Breast epithelium (tissue), 4 donors: Measurements from ENCODE around the gene HAPLN2. TPM values are rescaled to one million over a fixed set of nuclear protein-coding genes. Genes with fewer than 3 reads are reported as not detected.

Experiments
- DNase-seq, 2 donors: peaks; one replicate each; pipeline ENCODE4 v3.0.0-alpha.2; 2019; ENCODE audit warnings: low spot score in 2 of 2
- H3K27ac ChIP-seq, 2 donors: fragments of 200-600 bp; sonication (generic) in 1 of 2; one replicate each; pipeline ENCODE4 v1.5.1; 2016 to 2019; ENCODE audit warnings: mild to moderate bottlenecking in 1 of 2
- H3K27me3 ChIP-seq, 2 donors: fragments of 200-600 bp; sonication (generic) in 1 of 2; one replicate each; pipeline versions ENCODE4 v1.5.1 to v1.6.0; 2017 to 2019; ENCODE audit warnings: control low read depth in 1 of 2, mild to moderate bottlenecking in 1 of 2
- H3K36me3 ChIP-seq: fragments of 200-600 bp; one replicate; pipeline ENCODE4 v1.5.1; 2019
- H3K4me1 ChIP-seq, 2 donors: fragments of 200-600 bp; sonication (generic); one replicate each; pipeline ENCODE4 v1.5.1; 2016 to 2019; ENCODE audit warnings: control low read depth in 1 of 2
- H3K4me3 ChIP-seq, 3 donors: fragments of 200-600 bp; sonication (generic); 1 replicate in 2 of 3; 2 replicates in 1 of 3; pipeline ENCODE4 v1.5.1; 2016 to 2019; ENCODE audit warnings: mild to moderate bottlenecking in 3 of 3, moderate library complexity in 2 of 3
- H3K9me3 ChIP-seq, 2 donors: fragments of 200-600 bp; sonication (generic) in 1 of 2; one replicate each; pipeline ENCODE4 v1.5.1; 2016 to 2019; ENCODE audit warnings: control low read depth in 1 of 2
- POLR2A ChIP-seq: fragments of 450-650 bp; IDR thresholded peaks from one replicate; pipeline ENCODE4 v1.6.1; 2016; ENCODE audit warnings: antibody characterized with exemption, mild to moderate bottlenecking, moderate library complexity
- POLR2AphosphoS5 ChIP-seq, 3 donors: sonication (generic); formaldehyde crosslinking; IDR thresholded peaks; one replicate each; pipeline ENCODE4 v1.6.1; 2017; ENCODE audit warnings: antibody characterized with exemption in 3 of 3
- intact Hi-C: fragments of 100-400 bp; cut with DNase I; formaldehyde crosslinking; loops from one replicate; pipeline ENCODE4 v1.15.1; 2023; ENCODE audit warnings: low total_unique reads
- total RNA-seq, 3 donors: library from RNA; depleted of rRNA; stranded (reverse); fragments of >200 nt; gene quantifications; one replicate each; pipeline ENCODE4 v1.1.0, GENCODE V29; 2016
- TF ChIP-seq, protein P1 (sequence below), 3 donors: fragments of 450-650 bp; IDR thresholded peaks; one replicate each; pipeline ENCODE4 v1.5.1; 2016 to 2017; ENCODE audit warnings: antibody characterized with exemption in 3 of 3, mild to moderate bottlenecking in 3 of 3, moderate library complexity in 3 of 3

HAPLN2 gene
- total RNA-seq, 3 donors from 2014 or later = not detected

DNA sequence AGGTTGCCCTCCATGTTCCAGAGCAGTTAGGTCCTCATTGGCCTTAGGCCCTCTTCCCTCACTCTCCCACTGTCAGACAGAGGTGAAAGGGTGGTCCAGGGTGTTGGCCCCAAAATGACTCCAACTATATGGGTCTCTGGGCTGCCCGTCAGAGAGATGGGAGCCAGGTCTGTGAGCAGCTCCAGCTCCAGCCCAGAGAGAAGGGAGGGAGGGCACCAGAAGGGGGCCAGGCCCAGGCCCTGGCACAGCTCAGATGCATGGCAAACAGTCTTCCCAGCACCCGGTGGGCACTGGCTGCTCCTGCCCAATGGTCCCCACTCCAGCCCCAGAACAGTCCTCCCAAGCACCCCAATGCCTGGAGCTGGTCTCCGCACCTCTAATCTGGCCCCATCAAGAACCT, 24.9 kb downstream of the HAPLN2 start:
- H3K9me3 ChIP-seq = no peaks in the 10 kb centered on the region
- TF ChIP-seq POLR2AphosphoS5 (IDR thresholded peaks at IDR 0.05) (no peak), POLR2A (no peak)
- TF ChIP-seq, protein P1, sequence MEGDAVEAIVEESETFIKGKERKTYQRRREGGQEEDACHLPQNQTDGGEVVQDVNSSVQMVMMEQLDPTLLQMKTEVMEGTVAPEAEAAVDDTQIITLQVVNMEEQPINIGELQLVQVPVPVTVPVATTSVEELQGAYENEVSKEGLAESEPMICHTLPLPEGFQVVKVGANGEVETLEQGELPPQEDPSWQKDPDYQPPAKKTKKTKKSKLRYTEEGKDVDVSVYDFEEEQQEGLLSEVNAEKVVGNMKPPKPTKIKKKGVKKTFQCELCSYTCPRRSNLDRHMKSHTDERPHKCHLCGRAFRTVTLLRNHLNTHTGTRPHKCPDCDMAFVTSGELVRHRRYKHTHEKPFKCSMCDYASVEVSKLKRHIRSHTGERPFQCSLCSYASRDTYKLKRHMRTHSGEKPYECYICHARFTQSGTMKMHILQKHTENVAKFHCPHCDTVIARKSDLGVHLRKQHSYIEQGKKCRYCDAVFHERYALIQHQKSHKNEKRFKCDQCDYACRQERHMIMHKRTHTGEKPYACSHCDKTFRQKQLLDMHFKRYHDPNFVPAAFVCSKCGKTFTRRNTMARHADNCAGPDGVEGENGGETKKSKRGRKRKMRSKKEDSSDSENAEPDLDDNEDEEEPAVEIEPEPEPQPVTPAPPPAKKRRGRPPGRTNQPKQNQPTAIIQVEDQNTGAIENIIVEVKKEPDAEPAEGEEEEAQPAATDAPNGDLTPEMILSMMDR (IDR thresholded peaks at IDR 0.05) = no peak
- no peak for DNase-seq
- no peak overlapping the region for H3K27ac ChIP-seq
- peaks cover 3 to 13% of the 10 kb centered on the region in 2 donors for H3K4me1 ChIP-seq
- H3K4me3 ChIP-seq = no peak overlapping the region
- intact Hi-C loops = no loop called here
- no peaks in the 10 kb centered on the region for H3K36me3 ChIP-seq
- peaks cover 0 to 8% of the 10 kb centered on the region in 2 donors for H3K27me3 ChIP-seq

DNA sequence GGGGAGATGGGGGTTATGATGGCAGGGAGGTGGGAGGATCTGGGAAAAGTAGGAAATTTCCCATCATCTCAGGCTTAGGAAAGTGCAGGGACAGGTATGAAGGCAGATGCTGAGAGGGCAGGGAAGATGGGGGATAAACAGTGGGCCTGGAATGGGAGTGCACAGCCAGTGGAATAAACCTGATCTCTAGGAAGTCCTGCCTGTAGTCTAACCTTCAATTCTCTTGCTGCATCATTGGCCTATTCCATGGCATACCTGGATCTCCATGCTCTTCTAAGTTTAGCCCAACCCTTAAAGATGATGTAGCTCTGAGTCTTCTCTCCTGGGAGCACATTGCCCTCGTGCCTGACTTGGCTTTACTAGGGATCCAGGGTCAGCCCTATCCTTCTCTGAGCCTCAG, 25.4 kb downstream of the HAPLN2 start:
- H3K4me3 ChIP-seq = no peak overlapping the region
- TF ChIP-seq POLR2A (no peak), POLR2AphosphoS5 (IDR thresholded peaks at IDR 0.05) (no peak)
- TF ChIP-seq, protein P1 (IDR thresholded peaks at IDR 0.05) = no peak
- peaks cover 0 to 8% of the 10 kb centered on the region in 2 donors for H3K27me3 ChIP-seq
- peaks cover 3 to 12% of the 10 kb centered on the region in 2 donors for H3K4me1 ChIP-seq
- H3K9me3 ChIP-seq = no peaks in the 10 kb centered on the region
- DNase-seq = no peak
- H3K27ac ChIP-seq = no peak overlapping the region
- H3K36me3 ChIP-seq = no peaks in the 10 kb centered on the region
- intact Hi-C loops = no loop called here

DNA sequence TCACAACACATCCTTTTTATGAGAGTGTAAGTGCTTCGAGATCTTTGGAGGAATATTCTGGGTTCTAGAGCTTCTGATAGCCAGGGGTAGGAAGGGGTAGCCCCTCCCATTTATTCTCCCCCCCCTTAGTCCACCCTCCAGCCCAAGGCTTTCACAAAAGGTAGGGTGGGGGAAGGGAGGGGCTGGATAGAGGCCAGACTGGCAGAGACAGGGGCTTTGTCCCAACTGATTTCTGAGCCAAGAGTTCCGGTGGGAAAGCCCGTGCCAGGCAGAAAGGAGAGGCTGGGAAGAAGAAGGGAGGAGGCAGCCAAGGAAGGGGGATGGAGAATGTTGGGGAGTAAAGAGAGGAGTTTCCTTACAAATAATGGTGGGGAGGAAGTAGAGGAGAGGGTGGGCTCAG, 25.8 kb downstream of the HAPLN2 start:
- peaks cover 0 to 8% of the 10 kb centered on the region in 2 donors for H3K27me3 ChIP-seq
- no peaks in the 10 kb centered on the region for H3K9me3 ChIP-seq
- DNase-seq = no peak
- no peaks in the 10 kb centered on the region for H3K36me3 ChIP-seq
- intact Hi-C loops = no loop called here
- H3K4me3 ChIP-seq = no peak overlapping the region
- TF ChIP-seq POLR2A = no peak
- TF ChIP-seq, protein P1 (IDR thresholded peaks at IDR 0.05) = no peak
- no peak for TF ChIP-seq POLR2AphosphoS5 (IDR thresholded peaks at IDR 0.05)
- no peak overlapping the region for H3K27ac ChIP-seq
- peaks cover 3 to 12% of the 10 kb centered on the region in 2 donors for H3K4me1 ChIP-seq

DNA sequence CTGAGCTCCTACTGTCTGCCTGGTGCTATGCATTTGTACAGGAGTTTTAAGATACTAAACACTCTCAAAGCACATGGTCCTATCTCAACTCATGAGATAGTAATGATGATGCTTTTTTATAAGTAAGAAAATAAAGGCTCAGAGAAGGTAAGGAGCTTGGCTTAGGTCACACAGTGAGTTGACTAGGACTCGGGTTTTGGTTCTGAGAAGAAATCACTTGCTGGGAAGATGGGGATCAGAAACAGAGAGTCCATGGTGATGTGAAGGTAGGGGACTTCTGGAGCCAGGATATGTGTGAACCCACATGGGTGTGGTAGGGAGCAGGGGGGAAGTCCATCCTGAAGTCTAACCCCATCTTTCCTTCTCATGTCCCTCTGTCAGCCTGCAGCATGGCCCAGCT, 26.5 kb downstream of the HAPLN2 start:
- no peaks in the 10 kb centered on the region for H3K36me3 ChIP-seq
- peaks cover 3 to 12% of the 10 kb centered on the region in 2 donors for H3K4me1 ChIP-seq
- H3K27me3 ChIP-seq = peaks cover 0 to 8% of the 10 kb centered on the region in 2 donors
- no peak overlapping the region for H3K27ac ChIP-seq
- no peak for TF ChIP-seq POLR2A
- TF ChIP-seq, protein P1 (IDR thresholded peaks at IDR 0.05) = no peak
- no peak for TF ChIP-seq POLR2AphosphoS5 (IDR thresholded peaks at IDR 0.05)
- DNase-seq = no peak
- no peaks in the 10 kb centered on the region for H3K9me3 ChIP-seq
- no peak overlapping the region for H3K4me3 ChIP-seq
- intact Hi-C loops = no loop called here

DNA sequence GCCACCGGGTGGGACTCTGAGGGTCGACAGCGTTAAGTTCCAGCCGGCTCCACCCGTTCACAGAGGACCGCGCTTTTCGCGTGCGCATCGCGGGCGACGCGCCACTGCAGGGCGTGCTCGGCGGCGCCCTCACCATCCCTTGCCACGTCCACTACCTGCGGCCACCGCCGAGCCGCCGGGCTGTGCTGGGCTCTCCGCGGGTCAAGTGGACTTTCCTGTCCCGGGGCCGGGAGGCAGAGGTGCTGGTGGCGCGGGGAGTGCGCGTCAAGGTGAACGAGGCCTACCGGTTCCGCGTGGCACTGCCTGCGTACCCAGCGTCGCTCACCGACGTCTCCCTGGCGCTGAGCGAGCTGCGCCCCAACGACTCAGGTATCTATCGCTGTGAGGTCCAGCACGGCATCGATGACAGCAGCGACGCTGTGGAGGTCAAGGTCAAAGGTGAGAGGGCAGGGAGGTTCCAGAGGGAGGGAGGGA, 27.6 kb downstream of the HAPLN2 start:
- H3K4me3 ChIP-seq = no peak overlapping the region
- no peaks in the 10 kb centered on the region for H3K9me3 ChIP-seq
- intact Hi-C loops = no loop called here
- no peak overlapping the region for H3K27ac ChIP-seq
- H3K4me1 ChIP-seq = peaks cover 0 to 3% of the 10 kb centered on the region in 2 donors
- DNase-seq = no peak
- no peaks in the 10 kb centered on the region for H3K36me3 ChIP-seq
- H3K27me3 ChIP-seq = peaks cover 0 to 4% of the 10 kb centered on the region in 2 donors
- TF ChIP-seq, protein P1 (IDR thresholded peaks at IDR 0.05) = no peak
- no peak for TF ChIP-seq POLR2A
- TF ChIP-seq POLR2AphosphoS5 (IDR thresholded peaks at IDR 0.05) = no peak
